HepG2 (cell line): ENCODE measurements around the gene PIM1. TPM values are rescaled to one million over a fixed set of nuclear protein-coding genes. Genes with fewer than 3 reads are reported as not detected.
A peak's percentile ranks its signal among the peaks of the same experiment; 100 is the strongest.

Experiments
- CBFB ChIP-seq: sonication (generic); formaldehyde crosslinking; IDR thresholded peaks from 2 replicates; pipeline ENCODE4 v1.4.0; 2020; ENCODE audit warnings: missing genetic modification reagents
- EP300 ChIP-seq, 3 experiments: sonication (generic) in 1 of 3; formaldehyde crosslinking in 1 of 3; IDR thresholded peaks; 2 replicates each; pipeline versions ENCODE4 v1.5.1 to v1.6.1; 2011 to 2020; ENCODE audit warnings: low read depth in 2 of 3, low read length in 2 of 3, borderline replicate concordance in 1 of 3, improper control_type of control experiment in 1 of 3, mild to moderate bottlenecking in 1 of 3, missing genetic modification reagents in 1 of 3, moderate library complexity in 1 of 3
- MYC ChIP-seq: sonication (generic); formaldehyde crosslinking; IDR thresholded peaks from 2 replicates; pipeline ENCODE4 v1.9.0; 2021; ENCODE audit warnings: missing genetic modification reagents, borderline replicate concordance
- NFIC ChIP-seq: IDR thresholded peaks from 2 replicates; pipeline ENCODE4 v1.6.1; 2012; ENCODE audit warnings: mild to moderate bottlenecking, low read length, inconsistent platforms
- ZFP1 ChIP-seq: IDR thresholded peaks from 2 replicates; pipeline ENCODE4 v1.6.1; 2016
- ZNF207 ChIP-seq: fragments of 450-650 bp; IDR thresholded peaks from 2 replicates; pipeline ENCODE4 v1.6.1; 2016; ENCODE audit warnings: antibody characterized with exemption, borderline replicate concordance
- ZNF501 ChIP-seq: sonication (generic); formaldehyde crosslinking; IDR thresholded peaks from 2 replicates; pipeline ENCODE4 v1.5.1; 2020; ENCODE audit warnings: mild to moderate bottlenecking, moderate library complexity, missing genetic modification reagents
- ZNF780A ChIP-seq: sonication (generic); formaldehyde crosslinking; IDR thresholded peaks from 2 replicates; pipeline ENCODE4 v1.8.0; 2022; ENCODE audit warnings: mild to moderate bottlenecking, missing genetic modification reagents, moderate library complexity
- ZNF878 ChIP-seq: sonication (generic); formaldehyde crosslinking; IDR thresholded peaks from 2 replicates; pipeline ENCODE4 v1.8.1; 2023; ENCODE audit warnings: mild to moderate bottlenecking, missing genetic modification reagents, moderate library complexity
- polyA plus RNA-seq, 8 experiments: library from polyadenylated mRNA; depleted of rRNA in 3 of 8; stranded (reverse) in 7 of 8; unstranded in 1 of 8; fragments of >200 nt; fragmentation: Illumina TruSeq in 4 of 8; extraction: Trizol in 4 of 8; gene quantifications; 2 replicates each; pipeline versions ENCODE4 v1.2.1 to v1.2.3, GENCODE V29; 2011 to 2016; ENCODE audit warnings: low read depth in 4 of 8, missing spikeins in 1 of 8, mixed read lengths in 1 of 8; ENCODE audit not compliant: insufficient read depth in 1 of 8
- total RNA-seq, 5 experiments: library from RNA; depleted of rRNA; stranded (reverse); fragments of >200 nt; fragmentation: Illumina TruSeq; extraction: Trizol; gene quantifications; 2 replicates each; pipeline ENCODE4 v1.2.3, GENCODE V29; 2016; ENCODE audit warnings: low read depth in 1 of 5
- TF ChIP-seq, protein P1 (sequence below): IDR thresholded peaks from 2 replicates; pipeline ENCODE4 v1.6.1; 2012; ENCODE audit warnings: inconsistent platforms
- TF ChIP-seq, protein P2 (sequence below): sonication (generic); formaldehyde crosslinking; IDR thresholded peaks from one replicate; pipeline ENCODE4 v1.5.1; 2020; ENCODE audit warnings: mild to moderate bottlenecking, missing genetic modification reagents; ENCODE audit errors: not compliant biosample characterization
- TF ChIP-seq, protein P3 (sequence below): IDR thresholded peaks from 2 replicates; pipeline ENCODE4 v1.6.1; 2018; ENCODE audit warnings: missing genetic modification reagents
- TF ChIP-seq, protein P4 (sequence below), 2 experiments: fragments of 450-650 bp in 1 of 2; sonication (generic) in 1 of 2; formaldehyde crosslinking; IDR thresholded peaks; 2 replicates each; pipeline versions ENCODE4 v1.5.0 to v1.8.0; 2020 to 2022; ENCODE audit warnings: mild to moderate bottlenecking in 1 of 2, missing genetic modification reagents in 1 of 2
- TF ChIP-seq, protein P5 (sequence below): sonication (generic); formaldehyde crosslinking; IDR thresholded peaks from 2 replicates; pipeline ENCODE4 v1.4.0; 2020; ENCODE audit warnings: missing genetic modification reagents

The PIM1 gene
- total and polyA plus RNA-seq, 2 of the 13 experiments (the other 11 are each of a cell fraction or from before 2014, with no cell fraction given), result 29.4 to 117 TPM

DNA sequence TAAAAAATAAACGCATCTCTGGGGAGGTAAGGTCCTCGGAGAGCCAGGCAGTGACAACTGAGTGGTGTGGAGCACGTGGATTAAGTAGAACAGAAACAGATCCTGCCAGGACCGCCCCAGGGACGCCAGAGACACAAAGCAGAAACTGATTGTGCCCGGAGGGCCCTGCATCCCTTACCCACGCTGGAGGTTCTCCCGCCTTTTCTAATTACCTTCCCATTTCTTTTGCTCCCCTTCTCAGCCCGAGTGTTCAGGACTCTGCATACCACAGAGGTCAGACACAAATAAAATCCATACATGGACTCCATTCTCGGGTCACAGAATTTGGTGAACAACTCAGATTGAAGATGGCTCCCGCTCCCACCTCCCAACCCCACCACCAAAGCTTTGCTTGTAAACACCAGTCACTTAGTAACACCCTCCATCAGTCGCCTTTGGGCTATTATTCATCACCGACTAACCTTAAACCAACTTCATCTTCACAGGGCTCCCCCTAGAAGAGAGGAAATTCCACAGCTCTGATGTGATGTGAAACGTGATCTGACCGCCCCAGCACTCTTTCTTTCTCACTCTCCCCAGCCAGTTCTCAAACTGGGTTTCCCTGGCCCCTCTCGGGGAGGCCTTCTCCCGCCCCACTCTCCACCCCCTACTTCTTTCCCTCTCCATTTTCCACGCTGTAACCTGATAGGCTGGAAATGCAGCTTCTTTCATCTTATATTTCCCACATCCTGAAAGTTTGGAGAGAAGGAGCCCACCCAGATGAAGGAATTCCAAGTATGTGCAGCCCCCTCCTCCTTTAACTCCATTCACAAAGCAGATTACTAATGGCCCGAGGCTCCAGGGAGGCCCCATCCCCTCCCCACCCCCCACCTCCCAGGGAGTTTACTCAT is 32.5 kb upstream of the PIM1 start (continued):
- TF ChIP-seq ZNF878 (CRISPR knock-in tag) (no peak), EP300 (IDR thresholded peaks at IDR 0.05; ENCODE audit: low read depth in 2 of 2, low read length in 2 of 2) (peak in 1 of 2 experiments; percentile 27; a peak in 1 of 4 replicates), EP300 (CRISPR knock-in tag; IDR thresholded peaks at IDR 0.05; ENCODE audit: borderline replicate concordance) (peak; percentile 52), ZNF780A (CRISPR knock-in tag) (no peak), MYC (CRISPR knock-in tag) (peak; percentile 63; the same call in 1 of the 2 replicates), ZNF501 (CRISPR knock-in tag) (peak; percentile 60), CBFB (CRISPR knock-in tag) (no peak), NFIC (0 out of 2 replicates have a peak, but pooled peaks have one; percentile 21), ZFP1 (CRISPR knock-in tag) (peak; percentile 78; the same call in 1 of the 2 replicates), ZNF207 (no peak)
- TF ChIP-seq, protein P1, sequence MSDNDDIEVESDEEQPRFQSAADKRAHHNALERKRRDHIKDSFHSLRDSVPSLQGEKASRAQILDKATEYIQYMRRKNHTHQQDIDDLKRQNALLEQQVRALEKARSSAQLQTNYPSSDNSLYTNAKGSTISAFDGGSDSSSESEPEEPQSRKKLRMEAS, result peak; percentile 83
- TF ChIP-seq, protein P2, sequence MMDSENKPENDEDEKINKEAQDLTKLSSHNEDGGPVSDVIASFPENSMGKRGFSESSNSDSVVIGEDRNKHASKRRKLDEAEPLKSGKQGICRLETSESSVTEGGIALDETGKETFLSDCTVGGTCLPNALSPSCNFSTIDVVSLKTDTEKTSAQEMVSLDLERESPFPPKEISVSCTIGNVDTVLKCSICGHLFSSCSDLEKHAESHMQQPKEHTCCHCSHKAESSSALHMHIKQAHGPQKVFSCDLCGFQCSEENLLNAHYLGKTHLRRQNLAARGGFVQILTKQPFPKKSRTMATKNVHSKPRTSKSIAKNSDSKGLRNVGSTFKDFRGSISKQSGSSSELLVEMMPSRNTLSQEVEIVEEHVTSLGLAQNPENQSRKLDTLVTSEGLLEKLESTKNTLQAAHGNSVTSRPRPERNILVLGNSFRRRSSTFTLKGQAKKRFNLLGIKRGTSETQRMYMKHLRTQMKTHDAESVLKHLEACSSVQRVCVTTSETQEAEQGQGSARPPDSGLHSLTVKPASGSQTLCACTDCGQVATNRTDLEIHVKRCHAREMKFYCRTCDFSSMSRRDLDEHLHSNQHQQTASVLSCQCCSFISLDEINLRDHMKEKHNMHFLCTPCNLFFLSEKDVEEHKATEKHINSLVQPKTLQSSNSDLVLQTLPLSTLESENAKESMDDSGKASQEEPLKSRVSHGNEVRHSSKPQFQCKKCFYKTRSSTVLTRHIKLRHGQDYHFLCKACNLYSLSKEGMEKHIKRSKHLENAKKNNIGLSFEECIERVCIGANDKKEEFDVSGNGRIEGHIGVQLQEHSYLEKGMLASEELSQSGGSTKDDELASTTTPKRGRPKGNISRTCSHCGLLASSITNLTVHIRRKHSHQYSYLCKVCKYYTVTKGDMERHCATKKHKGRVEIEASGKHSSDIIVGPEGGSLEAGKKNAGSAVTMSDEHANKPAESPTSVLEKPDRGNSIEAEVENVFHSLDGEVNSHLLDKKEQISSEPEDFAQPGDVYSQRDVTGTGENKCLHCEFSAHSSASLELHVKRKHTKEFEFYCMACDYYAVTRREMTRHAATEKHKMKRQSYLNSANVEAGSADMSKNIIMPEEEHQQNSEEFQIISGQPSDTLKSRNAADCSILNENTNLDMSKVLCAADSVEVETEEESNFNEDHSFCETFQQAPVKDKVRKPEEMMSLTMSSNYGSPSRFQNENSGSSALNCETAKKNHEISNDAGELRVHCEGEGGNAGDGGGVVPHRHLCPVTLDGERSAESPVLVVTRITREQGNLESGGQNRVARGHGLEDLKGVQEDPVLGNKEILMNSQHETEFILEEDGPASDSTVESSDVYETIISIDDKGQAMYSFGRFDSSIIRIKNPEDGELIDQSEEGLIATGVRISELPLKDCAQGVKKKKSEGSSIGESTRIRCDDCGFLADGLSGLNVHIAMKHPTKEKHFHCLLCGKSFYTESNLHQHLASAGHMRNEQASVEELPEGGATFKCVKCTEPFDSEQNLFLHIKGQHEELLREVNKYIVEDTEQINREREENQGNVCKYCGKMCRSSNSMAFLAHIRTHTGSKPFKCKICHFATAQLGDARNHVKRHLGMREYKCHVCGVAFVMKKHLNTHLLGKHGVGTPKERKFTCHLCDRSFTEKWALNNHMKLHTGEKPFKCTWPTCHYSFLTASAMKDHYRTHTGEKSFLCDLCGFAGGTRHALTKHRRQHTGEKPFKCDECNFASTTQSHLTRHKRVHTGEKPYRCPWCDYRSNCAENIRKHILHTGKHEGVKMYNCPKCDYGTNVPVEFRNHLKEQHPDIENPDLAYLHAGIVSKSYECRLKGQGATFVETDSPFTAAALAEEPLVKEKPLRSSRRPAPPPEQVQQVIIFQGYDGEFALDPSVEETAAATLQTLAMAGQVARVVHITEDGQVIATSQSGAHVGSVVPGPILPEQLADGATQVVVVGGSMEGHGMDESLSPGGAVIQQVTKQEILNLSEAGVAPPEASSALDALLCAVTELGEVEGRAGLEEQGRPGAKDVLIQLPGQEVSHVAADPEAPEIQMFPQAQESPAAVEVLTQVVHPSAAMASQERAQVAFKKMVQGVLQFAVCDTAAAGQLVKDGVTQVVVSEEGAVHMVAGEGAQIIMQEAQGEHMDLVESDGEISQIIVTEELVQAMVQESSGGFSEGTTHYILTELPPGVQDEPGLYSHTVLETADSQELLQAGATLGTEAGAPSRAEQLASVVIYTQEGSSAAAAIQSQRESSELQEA (CRISPR knock-in tag), result peak; percentile 26
- TF ChIP-seq, protein P3, sequence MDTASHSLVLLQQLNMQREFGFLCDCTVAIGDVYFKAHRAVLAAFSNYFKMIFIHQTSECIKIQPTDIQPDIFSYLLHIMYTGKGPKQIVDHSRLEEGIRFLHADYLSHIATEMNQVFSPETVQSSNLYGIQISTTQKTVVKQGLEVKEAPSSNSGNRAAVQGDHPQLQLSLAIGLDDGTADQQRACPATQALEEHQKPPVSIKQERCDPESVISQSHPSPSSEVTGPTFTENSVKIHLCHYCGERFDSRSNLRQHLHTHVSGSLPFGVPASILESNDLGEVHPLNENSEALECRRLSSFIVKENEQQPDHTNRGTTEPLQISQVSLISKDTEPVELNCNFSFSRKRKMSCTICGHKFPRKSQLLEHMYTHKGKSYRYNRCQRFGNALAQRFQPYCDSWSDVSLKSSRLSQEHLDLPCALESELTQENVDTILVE (CRISPR knock-in tag), result no peak; the same call in 1 of the 2 replicates
- TF ChIP-seq, protein P4, sequence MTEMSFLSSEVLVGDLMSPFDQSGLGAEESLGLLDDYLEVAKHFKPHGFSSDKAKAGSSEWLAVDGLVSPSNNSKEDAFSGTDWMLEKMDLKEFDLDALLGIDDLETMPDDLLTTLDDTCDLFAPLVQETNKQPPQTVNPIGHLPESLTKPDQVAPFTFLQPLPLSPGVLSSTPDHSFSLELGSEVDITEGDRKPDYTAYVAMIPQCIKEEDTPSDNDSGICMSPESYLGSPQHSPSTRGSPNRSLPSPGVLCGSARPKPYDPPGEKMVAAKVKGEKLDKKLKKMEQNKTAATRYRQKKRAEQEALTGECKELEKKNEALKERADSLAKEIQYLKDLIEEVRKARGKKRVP (CRISPR knock-in tag; IDR thresholded peaks at IDR 0.05), result peak in 1 of 2 experiments; percentile 22; a peak in 1 of 4 replicates
- TF ChIP-seq, protein P5, sequence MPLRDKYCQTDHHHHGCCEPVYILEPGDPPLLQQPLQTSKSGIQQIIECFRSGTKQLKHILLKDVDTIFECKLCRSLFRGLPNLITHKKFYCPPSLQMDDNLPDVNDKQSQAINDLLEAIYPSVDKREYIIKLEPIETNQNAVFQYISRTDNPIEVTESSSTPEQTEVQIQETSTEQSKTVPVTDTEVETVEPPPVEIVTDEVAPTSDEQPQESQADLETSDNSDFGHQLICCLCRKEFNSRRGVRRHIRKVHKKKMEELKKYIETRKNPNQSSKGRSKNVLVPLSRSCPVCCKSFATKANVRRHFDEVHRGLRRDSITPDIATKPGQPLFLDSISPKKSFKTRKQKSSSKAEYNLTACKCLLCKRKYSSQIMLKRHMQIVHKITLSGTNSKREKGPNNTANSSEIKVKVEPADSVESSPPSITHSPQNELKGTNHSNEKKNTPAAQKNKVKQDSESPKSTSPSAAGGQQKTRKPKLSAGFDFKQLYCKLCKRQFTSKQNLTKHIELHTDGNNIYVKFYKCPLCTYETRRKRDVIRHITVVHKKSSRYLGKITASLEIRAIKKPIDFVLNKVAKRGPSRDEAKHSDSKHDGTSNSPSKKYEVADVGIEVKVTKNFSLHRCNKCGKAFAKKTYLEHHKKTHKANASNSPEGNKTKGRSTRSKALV (CRISPR knock-in tag), result 0 out of 2 replicates have a peak, but pooled peaks have one; percentile 39
